22Rv1 (cell line): Measurements from ENCODE around the gene PDGFRB.

ENCODE experiments used
- ZFX ChIP-seq: fragments of 450-650 bp; IDR thresholded peaks from 2 replicates; pipeline ENCODE4 v1.6.1; 2017; ENCODE audit warnings: antibody characterized with exemption, borderline replicate concordance
- TF ChIP-seq, protein P1 (sequence below): fragments of 450-650 bp; IDR thresholded peaks from 2 replicates; pipeline ENCODE4 v1.5.1; 2017; ENCODE audit warnings: mild to moderate bottlenecking

DNA sequence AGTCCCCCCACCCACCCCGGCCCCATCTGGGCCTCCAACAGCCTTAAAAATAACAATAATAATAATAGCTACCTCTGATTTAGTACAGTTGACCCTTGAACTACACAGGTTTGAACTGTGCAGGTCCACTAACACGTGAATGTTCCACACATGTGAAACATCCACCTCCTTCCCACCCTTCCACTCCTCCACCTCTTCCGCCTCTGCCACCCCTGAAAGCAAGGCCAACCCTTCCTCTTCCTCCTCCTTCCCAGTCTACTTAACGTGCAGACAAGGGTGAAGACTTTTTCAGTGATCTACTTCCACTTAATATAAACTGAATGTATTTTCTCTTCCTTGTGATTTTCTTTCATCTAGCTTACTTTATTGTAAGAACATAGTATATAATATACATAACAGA, 10.8 kb downstream of the PDGFRB start:
- TF ChIP-seq, protein P1, sequence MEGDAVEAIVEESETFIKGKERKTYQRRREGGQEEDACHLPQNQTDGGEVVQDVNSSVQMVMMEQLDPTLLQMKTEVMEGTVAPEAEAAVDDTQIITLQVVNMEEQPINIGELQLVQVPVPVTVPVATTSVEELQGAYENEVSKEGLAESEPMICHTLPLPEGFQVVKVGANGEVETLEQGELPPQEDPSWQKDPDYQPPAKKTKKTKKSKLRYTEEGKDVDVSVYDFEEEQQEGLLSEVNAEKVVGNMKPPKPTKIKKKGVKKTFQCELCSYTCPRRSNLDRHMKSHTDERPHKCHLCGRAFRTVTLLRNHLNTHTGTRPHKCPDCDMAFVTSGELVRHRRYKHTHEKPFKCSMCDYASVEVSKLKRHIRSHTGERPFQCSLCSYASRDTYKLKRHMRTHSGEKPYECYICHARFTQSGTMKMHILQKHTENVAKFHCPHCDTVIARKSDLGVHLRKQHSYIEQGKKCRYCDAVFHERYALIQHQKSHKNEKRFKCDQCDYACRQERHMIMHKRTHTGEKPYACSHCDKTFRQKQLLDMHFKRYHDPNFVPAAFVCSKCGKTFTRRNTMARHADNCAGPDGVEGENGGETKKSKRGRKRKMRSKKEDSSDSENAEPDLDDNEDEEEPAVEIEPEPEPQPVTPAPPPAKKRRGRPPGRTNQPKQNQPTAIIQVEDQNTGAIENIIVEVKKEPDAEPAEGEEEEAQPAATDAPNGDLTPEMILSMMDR = no peak
- TF ChIP-seq ZFX = no peak
